Measurements from ENCODE around the gene CRACR2B. TPM values are rescaled to one million over a fixed set of nuclear protein-coding genes. Genes with fewer than 3 reads are reported as not detected.

The CRACR2B gene
- total RNA-seq, 6 experiments from 2014 or later, result 0.63 to 2.2 (median 1.2) TPM

DNA sequence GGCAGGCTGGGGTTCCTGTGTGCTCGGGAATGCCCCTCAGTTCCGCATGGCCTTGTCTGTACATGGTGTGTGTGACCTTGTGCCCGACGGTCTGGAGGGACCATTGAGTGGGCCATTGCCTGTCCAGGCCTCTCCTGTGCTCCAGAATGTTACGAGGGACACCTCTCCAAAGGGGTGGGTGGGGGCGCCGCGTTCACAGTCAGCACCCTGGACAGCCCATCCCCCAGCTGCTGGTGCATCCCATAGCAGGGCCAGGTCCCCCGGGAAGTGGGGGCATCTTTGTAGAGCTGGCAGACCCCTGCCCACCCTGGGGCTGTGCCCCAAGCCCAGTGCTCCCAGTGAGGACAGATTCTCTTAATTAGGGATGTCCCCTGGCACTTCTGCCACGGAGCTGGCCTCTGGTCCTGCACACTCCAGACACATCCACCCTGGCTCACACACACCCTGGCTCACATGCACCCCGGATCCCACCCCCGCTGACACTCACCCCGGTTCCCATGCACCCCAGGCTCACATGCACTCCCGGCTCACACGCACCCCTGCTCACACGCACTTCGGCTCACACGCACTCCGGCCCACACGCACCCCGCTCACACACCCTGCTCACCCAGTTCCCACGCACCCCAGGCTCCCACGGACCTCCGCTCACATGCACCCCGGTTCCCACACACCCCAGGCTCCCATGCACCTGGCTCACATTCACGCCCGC lies 30.5 kb downstream of the CRACR2B start:
- TF ChIP-seq, protein P1, sequence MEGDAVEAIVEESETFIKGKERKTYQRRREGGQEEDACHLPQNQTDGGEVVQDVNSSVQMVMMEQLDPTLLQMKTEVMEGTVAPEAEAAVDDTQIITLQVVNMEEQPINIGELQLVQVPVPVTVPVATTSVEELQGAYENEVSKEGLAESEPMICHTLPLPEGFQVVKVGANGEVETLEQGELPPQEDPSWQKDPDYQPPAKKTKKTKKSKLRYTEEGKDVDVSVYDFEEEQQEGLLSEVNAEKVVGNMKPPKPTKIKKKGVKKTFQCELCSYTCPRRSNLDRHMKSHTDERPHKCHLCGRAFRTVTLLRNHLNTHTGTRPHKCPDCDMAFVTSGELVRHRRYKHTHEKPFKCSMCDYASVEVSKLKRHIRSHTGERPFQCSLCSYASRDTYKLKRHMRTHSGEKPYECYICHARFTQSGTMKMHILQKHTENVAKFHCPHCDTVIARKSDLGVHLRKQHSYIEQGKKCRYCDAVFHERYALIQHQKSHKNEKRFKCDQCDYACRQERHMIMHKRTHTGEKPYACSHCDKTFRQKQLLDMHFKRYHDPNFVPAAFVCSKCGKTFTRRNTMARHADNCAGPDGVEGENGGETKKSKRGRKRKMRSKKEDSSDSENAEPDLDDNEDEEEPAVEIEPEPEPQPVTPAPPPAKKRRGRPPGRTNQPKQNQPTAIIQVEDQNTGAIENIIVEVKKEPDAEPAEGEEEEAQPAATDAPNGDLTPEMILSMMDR (IDR thresholded peaks at IDR 0.05), result no peak
- no peak overlapping the region for H3K27ac Mint-ChIP-seq

DNA sequence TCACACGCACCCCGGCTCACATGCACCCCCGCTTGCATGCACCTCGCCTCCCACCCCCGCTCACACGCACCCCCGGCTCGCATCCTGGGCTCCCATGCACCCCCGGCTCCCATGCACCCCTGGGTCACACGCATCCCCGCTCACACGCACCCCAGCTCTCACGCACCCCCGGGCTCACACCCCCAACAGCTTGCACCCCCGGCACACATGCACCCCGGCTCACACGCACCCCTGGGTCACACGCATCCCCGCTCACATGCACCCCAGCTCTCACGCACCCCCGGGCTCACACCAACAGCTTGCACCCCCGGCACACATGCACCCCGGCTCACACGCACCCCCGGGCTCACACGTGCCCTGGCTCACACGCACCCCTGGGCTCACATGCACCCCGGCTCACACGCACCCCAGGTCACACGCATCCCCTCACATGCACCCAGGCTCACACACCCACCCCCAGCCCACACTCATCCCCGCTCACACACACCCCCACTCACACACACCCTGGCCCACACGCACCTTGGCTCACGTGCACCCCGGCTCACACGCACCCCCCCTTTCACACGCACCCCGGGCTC lies 31.1 kb downstream of the CRACR2B start:
- DNase-seq, result no peak
- H3K27me3 Mint-ChIP-seq (ENCODE audit: insufficient read depth), result peaks cover 13% of the 10 kb centered on the region
- peaks cover 6% of the 10 kb centered on the region; the same call in 1 of the 2 replicates for H3K4me1 Mint-ChIP-seq (ENCODE audit: low read depth)
- H3K9me3 Mint-ChIP-seq, result no peaks in the 10 kb centered on the region
- TF ChIP-seq, protein P1 (IDR thresholded peaks at IDR 0.05), result no peak
- H3K27ac Mint-ChIP-seq, result no peak overlapping the region
- H3K36me3 Mint-ChIP-seq (ENCODE audit: low read depth), result no peaks in the 10 kb centered on the region
- H3K4me3 Mint-ChIP-seq, result no peak overlapping the region

More for the DNA sequence above, 30.5 kb downstream of the CRACR2B start:
- Mint-ChIP-seq H3K9me3 (no peaks in the 10 kb centered on the region), H3K36me3 (ENCODE audit: low read depth) (no peaks in the 10 kb centered on the region), H3K4me1 (ENCODE audit: low read depth) (peaks cover 6% of the 10 kb centered on the region; the same call in 1 of the 2 replicates), H3K4me3 (no peak overlapping the region), H3K27me3 (ENCODE audit: insufficient read depth) (peaks cover 13% of the 10 kb centered on the region)
- no peak for DNase-seq

DNA sequence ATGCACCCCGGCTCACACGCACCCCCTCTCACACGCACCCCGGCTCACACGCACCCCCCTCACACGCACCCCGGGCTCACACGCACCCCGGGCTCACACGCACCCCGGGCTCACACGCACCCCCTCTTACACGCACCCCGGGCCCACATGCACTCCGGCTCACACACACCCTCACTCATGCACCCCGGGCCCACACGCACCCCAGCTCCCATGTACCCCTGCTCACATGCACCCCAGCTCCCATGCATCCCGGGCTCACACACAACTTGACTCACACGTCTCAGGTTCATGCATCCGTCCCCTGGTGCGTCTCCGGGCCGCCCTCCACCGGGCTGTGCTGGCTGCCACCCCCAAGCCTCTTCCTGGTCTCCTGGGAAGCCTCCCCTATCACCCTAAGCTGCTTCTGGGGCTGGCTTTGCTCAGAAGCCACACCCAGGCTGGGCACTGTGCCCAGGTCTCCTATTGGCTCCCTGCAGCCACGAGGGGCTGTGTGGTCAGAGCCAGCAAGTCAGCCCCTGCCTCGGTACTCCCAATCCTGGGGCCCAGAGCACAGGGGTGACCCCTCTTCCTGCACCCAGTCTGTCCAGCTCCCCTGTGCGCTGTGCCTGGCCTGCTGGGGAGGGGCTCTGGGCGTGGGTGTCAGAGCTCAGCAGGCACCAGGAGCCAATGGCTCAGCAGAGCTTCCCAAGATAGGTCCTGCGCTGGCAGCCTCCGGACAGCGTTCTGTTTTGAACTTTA lies 31.8 kb downstream of the CRACR2B start:
- peak overlapping the region; percentile 41; the same call in 1 of the 2 replicates for H3K4me3 Mint-ChIP-seq
- H3K27me3 Mint-ChIP-seq (ENCODE audit: insufficient read depth), result peaks cover 13% of the 10 kb centered on the region

DNA sequence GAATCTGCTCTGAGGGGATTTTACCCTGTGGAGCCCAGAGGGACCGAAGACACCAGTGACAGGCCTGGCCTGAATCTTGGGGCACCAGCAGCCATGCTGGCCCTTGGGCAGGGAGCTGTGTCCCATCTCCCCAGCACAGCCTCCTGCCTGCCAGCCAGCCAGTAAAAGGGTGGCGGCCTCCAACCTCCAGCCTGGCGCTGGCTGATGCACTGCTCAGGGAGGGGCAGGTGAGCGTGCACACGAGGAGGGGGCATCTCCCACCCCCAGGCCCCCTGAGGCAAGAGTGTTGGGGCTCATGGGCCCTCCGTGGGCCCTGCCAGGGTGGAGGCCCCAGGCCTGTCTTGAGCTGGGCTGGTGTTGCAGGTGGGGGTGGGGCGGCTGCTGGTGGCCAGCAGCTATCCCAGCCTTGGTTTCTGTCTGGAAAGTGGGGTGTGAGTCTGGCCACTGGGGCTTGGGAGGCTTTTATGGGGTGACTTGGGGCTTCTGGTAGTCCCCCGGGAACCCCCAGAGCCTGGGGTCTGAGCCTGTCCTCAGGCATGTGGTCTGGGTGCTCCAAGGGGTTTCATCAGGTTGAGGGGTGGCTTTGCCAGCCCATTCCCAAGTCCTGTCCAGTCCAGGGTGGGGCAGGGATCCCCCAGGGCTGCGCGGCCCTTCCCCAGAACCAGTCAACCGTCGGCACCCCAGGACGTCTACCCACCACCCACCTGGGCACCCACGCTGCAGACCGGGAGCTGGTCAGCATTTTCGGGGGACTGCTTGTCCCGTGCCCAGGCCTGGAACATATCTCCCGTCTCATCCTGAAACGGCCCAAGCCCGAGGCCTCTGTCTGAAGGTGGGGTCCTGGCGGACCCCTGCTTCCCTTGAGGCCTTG lies 32.8 kb downstream of the CRACR2B start:
- no peaks in the 10 kb centered on the region for H3K36me3 Mint-ChIP-seq (ENCODE audit: low read depth)
- no peak overlapping the region for H3K4me3 Mint-ChIP-seq

More for the DNA sequence above, 31.8 kb downstream of the CRACR2B start:
- Mint-ChIP-seq H3K36me3 (ENCODE audit: low read depth) (no peaks in the 10 kb centered on the region), H3K27ac (peak overlapping the region; percentile 21; the same call in 1 of the 2 replicates), H3K9me3 (no peaks in the 10 kb centered on the region), H3K4me1 (ENCODE audit: low read depth) (peaks cover 6% of the 10 kb centered on the region; the same call in 1 of the 2 replicates)
- TF ChIP-seq, protein P1 (IDR thresholded peaks at IDR 0.05), result no peak
- DNase-seq, result peak; percentile 57

More for the DNA sequence above, 32.8 kb downstream of the CRACR2B start:
- H3K4me1 Mint-ChIP-seq (ENCODE audit: low read depth), result peaks cover 6% of the 10 kb centered on the region; the same call in 1 of the 2 replicates
- DNase-seq, result no peak
- H3K27ac Mint-ChIP-seq, result peak overlapping the region; percentile 21; the same call in 1 of the 2 replicates
- TF ChIP-seq, protein P1 (IDR thresholded peaks at IDR 0.05), result no peak
- no peaks in the 10 kb centered on the region for H3K9me3 Mint-ChIP-seq
- H3K27me3 Mint-ChIP-seq (ENCODE audit: insufficient read depth), result peaks cover 11% of the 10 kb centered on the region

All from HFFc6 (cell line).